ENCODE results near the gene SCN9A.

SCN9A gene

DNA sequence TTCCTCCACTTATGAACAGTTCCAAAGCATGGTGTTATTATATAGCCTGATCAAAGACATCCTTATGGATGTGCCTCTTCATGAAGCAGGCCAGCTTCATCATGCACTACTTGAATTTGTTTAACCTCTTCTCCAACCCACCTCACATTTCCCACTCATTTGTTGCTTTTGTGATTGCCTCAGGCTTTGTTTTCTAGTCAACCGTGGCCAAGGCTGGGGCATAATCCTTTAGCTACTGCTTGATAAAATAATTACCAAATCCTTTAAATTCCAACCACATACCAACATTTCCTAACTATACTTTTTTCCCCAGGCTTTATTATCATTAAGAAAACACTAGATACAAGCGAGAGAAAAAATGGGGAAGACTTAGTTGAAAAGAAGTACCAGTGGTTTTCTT, 208.3 kb downstream of the SCN9A start:
- no peak for DNase-seq

DNA sequence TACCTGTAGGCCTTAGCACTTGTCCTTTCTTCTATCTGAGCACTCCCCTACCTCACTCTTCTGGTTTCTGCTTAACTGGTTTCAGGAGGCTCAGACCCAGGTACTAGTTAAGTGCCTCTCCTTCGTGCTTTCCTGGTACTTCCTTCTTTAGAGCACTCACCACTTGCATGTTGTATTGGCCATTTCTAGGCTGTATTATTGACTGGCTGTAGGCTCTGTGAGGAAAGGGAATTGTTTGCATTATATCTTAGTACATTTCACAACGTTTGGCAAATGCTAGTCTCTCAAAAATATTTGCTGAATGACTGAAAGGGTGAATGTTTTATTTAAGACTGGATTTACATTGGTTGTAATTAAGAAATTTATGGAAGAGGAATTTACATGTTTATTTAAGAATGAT, 212.0 kb downstream of the SCN9A start:
- no peak for DNase-seq

DNA sequence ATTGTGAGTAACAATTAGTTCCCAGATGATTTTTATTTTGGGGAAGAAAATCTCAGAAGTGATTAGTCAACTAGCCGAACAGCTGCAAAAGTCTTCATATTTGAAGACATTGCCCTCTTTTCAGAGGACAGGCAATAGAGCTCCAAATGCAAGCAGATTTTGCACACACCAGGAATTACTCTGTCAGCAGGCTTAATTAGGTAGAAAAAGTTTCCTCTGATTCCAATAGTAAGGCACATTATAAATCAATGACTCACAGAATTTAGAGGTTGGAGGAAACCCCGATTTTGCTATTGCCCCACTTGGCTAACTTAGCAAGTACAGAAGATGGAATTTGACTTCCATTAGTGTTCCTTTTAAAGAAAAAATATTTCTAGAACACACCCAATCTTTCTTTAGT, 217.2 kb downstream of the SCN9A start:
- DNase-seq: no peak

DNA sequence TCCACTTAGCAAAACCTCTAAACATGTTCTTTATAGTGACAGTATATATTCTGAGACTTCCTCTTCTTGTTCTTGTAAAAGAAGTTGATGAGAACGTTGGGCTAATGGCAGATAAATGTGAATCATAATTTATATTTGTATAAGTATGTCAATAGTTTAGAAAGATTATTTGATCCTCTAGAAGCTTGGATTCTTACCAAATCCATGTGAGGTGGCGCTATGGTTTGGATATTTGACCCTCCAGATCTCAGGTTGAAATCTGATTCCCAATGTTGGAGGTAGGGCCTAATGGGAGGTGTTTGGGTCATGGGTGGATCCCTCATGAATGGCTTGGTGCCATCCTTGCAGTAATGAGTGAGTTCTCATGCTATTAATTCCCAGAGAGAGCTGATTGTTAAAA, 218.2 kb downstream of the SCN9A start:
- no peak for DNase-seq

DNA sequence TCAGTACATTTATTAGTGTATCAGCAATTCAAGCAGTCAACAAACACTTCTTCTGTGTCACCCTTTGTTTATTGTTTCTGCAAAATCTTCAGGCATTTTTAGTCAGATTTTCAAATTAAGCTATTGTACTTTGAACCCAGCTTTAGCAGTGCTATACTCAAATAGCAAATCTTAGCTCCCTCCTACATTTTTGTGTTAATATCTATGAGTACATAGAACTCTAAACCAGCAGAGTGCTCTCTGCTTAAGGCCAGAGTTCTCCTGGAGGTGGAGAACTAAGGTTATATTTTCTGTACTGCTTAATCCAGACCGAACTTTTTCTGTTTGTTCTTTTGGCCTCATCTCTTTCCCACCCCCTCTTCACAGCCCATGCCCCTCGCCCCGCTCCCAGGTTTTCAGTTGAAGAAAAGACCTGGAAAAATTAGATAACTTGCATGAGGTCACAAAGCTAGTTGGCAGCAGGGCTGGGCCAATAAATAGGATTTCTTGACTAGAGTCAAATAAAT, 218.7 kb downstream of the SCN9A start:
- no peak for DNase-seq

DNA sequence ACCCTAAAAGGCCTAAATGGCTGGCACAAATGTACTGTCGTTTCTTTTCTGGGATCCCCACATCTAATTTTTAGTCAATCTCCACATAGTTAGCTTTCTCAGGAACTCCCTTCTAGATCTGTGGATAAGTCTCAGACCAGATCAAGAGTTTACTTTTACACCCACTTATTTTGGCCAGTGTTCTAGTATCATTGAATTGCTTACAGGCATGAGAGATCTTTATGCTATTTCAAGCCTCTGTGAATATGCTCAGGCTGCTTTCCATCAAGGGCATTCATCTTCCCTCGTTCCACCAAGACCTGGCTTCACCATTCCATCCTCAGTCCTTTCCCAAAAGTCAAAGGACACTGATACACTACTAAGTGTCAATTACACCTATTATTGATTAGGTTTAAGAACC, 220.2 kb downstream of the SCN9A start:
- no peak for DNase-seq

DNA sequence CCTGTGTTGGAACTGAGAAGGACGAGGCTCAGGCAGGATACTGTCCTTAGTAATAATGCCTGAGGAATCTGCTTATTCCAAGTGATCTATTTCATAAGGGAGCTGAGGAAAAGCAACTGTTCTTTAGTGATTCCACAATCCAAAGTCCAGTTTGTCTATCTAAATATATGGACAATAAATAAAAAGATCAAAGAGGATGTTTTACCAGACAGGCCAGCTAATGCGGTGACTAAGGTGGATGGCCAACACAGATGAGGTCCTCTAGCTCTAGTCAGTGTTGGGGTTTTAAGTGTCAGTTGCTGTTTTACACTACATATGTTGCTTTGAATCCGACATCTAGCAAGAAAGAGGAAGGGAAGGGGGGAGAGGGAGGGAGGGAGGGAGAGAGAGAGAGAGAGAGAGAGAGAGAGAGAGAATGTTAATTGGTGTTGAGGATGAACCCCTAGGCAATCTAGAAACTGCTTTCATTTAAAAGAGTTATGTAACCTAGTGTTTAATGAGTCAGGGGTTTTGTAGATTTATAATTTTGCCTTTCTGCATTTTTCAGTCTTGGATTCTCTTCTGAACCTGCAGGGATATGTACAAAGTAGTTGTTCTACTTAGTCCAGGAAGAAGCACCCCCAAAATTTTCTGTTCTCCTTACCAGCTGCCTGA, 220.9 kb downstream of the SCN9A start:
- no peak for DNase-seq

DNA sequence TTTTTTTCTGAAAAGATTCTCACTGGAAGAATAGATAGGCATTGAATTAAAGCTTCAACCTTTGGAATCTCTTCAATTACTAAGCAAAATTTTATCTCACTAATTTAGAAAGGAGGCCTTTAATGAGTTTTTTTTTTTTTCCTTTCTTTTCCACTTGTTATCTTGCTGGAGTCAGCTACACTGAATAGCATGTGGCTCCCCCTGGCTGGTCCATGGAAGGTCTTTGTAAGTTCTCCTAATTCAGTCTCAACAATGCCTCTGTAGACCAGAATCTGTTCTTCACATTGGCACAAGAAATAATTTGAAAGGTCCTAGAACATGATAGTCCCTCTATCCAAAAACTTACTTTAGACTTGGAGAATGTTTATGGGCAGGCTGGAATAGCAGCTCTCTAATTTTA, 223.7 kb downstream of the SCN9A start:
- no peak for DNase-seq

DNA sequence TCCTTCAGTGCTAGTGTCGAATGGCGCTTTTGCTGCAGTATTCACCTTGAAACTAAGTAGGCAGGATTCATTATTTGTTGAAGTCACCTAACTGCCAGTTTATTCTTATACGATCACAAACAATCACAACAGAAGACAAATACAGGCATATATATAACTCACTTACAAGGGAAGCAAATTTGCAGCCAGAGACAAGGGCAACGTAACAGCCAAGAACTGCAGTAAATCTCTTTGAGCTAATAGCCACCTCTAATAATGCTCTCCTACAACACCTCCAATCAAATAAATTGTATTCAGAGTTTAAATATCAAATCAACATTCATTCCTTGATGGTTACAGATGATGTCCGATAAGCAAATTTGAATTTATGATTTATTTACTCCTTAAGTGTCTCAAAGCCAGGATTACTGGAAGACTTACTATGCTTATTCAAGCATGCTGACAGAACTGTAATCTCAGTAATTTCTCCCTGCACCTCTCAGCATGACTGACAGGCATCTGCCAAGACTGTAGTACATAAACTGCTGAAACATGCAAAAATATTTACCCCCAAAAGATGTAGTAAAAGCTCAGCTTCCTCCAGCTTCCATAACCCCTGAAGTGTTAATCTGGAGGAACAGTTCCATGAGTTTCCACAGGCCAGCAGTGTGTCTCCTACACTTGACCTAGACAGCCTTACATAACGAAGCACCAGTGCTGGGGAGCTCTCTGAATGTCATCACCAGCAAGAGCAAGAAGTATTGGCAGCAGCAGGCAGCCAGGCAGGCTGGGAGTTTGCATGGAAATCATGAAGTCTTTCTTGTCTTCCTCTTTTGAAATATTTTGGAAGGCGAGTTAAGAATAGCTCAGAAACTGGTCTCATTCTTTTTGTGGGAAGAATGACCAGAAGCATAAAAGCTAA, 227.0 kb downstream of the SCN9A start:
- no peak for DNase-seq

DNA sequence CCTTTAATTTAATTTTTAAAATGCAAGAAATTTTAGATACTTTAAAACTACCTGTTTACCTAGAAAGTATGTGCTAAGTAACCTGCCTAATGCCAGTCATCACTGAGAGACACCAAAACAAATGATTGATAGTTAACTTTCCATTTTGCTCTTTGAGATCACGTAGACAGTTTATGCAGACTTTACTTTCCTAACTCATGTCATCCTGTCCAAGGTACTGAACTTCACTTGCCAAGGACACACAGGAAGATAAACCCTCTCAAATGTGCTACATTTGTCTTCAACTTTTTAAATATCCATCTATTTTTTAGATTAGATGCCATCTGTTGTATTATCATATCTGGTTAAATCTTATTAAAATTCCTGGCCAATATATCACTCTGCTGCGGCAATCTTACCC, 227.9 kb downstream of the SCN9A start:
- no peak for DNase-seq
